C4-2B (cell line): ENCODE measurements around the gene RTCA.
"Not testable (repeated sequence)": the region's sequence is repeated elsewhere in the genome, so short reads cannot be mapped to it uniquely, and the experiment has no call there.

Experiments used
- H3K27ac ChIP-seq: fragments of 450-650 bp; 2 replicates; pipeline ENCODE4 v1.5.1; 2017
- CTCF ChIP-seq: fragments of 450-650 bp; conservative IDR thresholded peaks from 2 replicates; pipeline ENCODE4 v1.5.1; 2017; ENCODE audit warnings: mild to moderate bottlenecking
- ZFX ChIP-seq: fragments of 450-650 bp; IDR thresholded peaks from 2 replicates; pipeline ENCODE4 v1.6.1; 2017

Gene RTCA

DNA sequence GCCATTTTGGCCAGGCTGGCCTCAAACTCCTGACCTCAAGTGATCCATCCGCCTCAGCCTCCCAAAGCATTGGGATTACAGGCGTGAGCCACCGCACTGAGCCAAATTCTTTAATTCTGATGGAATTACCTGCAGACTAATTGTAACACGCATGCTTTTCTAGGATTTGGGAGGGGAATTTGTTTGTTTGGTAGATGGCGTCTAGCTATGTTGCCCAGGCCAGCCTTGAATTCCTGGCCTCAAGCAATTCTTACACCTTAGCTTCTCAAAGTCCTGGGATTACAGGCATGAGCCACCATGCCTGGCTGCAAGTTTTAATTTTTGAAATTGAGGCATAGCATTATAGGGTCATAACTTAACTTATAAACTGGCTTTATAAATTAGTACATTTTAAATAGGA is 18.6 kb downstream of the RTCA start:
- TF ChIP-seq ZFX (no peak), CTCF (no peak)
- H3K27ac ChIP-seq = no peak overlapping the region

GRCh38 chr1:100287162-100287561 is 21.1 kb downstream of the RTCA start:
- TF ChIP-seq ZFX (no peak), CTCF (no peak)
- no peak overlapping the region for H3K27ac ChIP-seq

- no peak overlapping the region for H3K27ac ChIP-seq
- TF ChIP-seq CTCF = no peak
- no peak for TF ChIP-seq ZFX
Measured at GRCh38 chr1:100290291-100290690, 24.3 kb downstream of the RTCA start.

- H3K27ac ChIP-seq = no peak overlapping the region
- no peak for TF ChIP-seq CTCF
- TF ChIP-seq ZFX = no peak
Measured at GRCh38 chr1:100292711-100293110, 26.7 kb downstream of the RTCA start.

DNA sequence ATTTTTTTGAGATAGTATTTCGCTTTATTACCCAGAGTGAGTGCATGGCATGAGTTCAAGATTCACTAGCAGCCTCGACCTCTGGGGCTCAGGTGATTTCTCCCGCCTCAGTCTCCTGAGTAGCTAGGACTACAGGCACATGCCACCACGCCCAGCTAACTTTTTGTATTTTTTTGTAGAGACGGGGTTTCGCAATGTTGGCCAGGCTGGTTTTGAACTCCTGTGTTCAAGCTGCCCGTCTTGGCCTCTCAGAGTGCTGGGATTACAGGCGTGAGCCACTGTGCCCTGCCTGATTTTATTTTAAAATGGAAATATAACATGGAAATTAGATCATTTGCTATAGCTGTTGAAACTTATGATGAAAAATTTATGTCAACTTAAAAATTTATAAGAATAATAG is 30.1 kb downstream of the RTCA start:
- TF ChIP-seq CTCF = no peak
- no peak for TF ChIP-seq ZFX

DNA sequence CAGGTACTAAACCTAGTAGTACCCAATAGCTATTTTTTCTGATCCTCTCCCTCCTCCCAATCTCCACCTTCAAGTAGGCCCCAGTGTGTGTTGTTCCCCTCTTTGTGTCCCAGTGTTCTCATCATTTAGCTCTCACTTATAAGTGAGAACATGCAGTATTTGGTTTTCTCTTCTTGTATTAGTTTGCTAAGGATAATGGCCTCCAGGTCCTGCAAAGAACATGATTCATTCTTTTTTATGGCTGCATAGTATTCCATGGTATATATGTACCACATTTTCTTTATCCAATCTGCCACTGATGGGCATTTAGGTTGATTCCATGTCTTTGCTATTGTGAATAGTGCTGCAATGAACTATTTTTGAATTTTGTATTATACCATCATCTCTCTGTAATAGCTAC is 31.0 kb downstream of the RTCA start:
- not testable (repeated sequence) for H3K27ac ChIP-seq

More for the DNA sequence above, 30.1 kb downstream of the RTCA start:
- no peak overlapping the region for H3K27ac ChIP-seq

GRCh38 chr1:100298512-100298911 is 32.5 kb downstream of the RTCA start:
- no peak overlapping the region for H3K27ac ChIP-seq

More at GRCh38 chr1:100298512-100298911, 32.5 kb downstream of the RTCA start:
- no peak for TF ChIP-seq CTCF
- no peak for TF ChIP-seq ZFX
